NOMO-1 treated with dmso at 0.1 percent for 144 hours (cell line): ENCODE results near the gene C14orf39.
"Not testable (repeated sequence)": the region's sequence is repeated elsewhere in the genome, so short reads cannot be mapped to it uniquely, and the experiment has no call there.

Experiments
- DNase-seq: peaks from one replicate; lab custom pipeline; 2025; ENCODE audit not compliant: unreplicated experiment; lab: John Stamatoyannopoulos, UW

Gene C14orf39

GRCh38 chr14:60495946-60496345, 10.1 kb upstream of the C14orf39 start:
- DNase-seq: no peak

- DNase-seq: no peak
Measured at GRCh38 chr14:60490270-60490669, 4.4 kb upstream of the C14orf39 start.

GRCh38 chr14:60488175-60488574, 2.3 kb upstream of the C14orf39 start:
- DNase-seq: no peak

GRCh38 chr14:60487211-60487610, 1.3 kb upstream of the C14orf39 start:
- no peak for DNase-seq

GRCh38 chr14:60485057-60485597, 736 bp downstream of the C14orf39 start:
- DNase-seq: no peak

- DNase-seq: no peak
Measured at GRCh38 chr14:60482743-60483142, 3.1 kb downstream of the C14orf39 start.

GRCh38 chr14:60480248-60480647, 5.6 kb downstream of the C14orf39 start:
- DNase-seq: not testable (repeated sequence)

- no peak for DNase-seq
Measured at GRCh38 chr14:60455875-60456274, 30.0 kb downstream of the C14orf39 start.

- DNase-seq: no peak
Measured at GRCh38 chr14:60430276-60430675, 55.6 kb downstream of the C14orf39 start.

GRCh38 chr14:60420050-60420449, 65.8 kb downstream of the C14orf39 start:
- no peak for DNase-seq

- not testable (repeated sequence) for DNase-seq
Measured at GRCh38 chr14:60397550-60397949, 88.3 kb downstream of the C14orf39 start.

- DNase-seq: no peak
Measured at GRCh38 chr14:60396718-60397343, 89.0 kb downstream of the C14orf39 start.
